HepG2 (cell line): ENCODE data around the gene ST13. TPM values are rescaled to one million over a fixed set of nuclear protein-coding genes. Genes with fewer than 3 reads are reported as not detected.
A peak's percentile ranks its signal among the peaks of the same experiment; 100 is the strongest.

Experiments
- ATAC-seq: fragments of 200-7000 bp; cut with Tn5 transposase; 3 replicates; pipeline ENCODE4 v1.9.1; 2020; ENCODE audit warnings: mild to moderate bottlenecking, moderate library complexity
- Bru-seq: library from RNA; stranded (reverse); fragments of 400-500 nt; gene quantifications from one replicate; lab custom pipeline; 2021; lab: Mats Ljungman, UMichigan
- BruChase-seq, 2 experiments: library from RNA; stranded (reverse); fragments of 400-500 nt; gene quantifications; one replicate each; lab custom pipeline; 2021; lab: Mats Ljungman, UMichigan
- BruUV-seq: library from RNA; stranded (reverse); fragments of 400-500 nt; replicated peaks from 2 replicates; lab custom pipeline; 2021; lab: Mats Ljungman, UMichigan
- CTCF ChIA-PET: fragments of 300-600 bp; formaldehyde crosslinking; extraction: SDS; loops from one replicate; lab custom pipeline; 2021; ENCODE audit warnings: low total read pairs, inconsistent platforms, low intra/inter-chr PET ratio; lab: Yijun Ruan, JAX
- POLR2A ChIA-PET: fragments of 350-600 bp; sonication (Branson Sonifier 250); formaldehyde crosslinking; loops from one replicate; lab custom pipeline; 2020; ENCODE audit warnings: antibody characterized with exemption, inconsistent platforms; lab: Yijun Ruan, JAX
- DNase-seq: peaks from one replicate; pipeline ENCODE4 v3.0.0-alpha.2; 2015; ENCODE audit warnings: low spot score
- FAIRE-seq: peaks from 3 replicates; lab custom pipeline; 2011; peaks lifted over from hg19 to GRCh38; lab: Jason Lieb, UNC
- H2AFZ ChIP-seq: one replicate; pipeline ENCODE4 v1.6.1; 2011; ENCODE audit warnings: low read length, inconsistent platforms
- H3K27ac ChIP-seq: fragments of 300-600 bp; 3 replicates; pipeline ENCODE4 v1.8.0; 2011; ENCODE audit warnings: mixed run types, mild to moderate bottlenecking, mixed read lengths, low read length, inconsistent platforms; ENCODE audit not compliant: insufficient read depth; ENCODE audit errors: extremely low read length
- H3K27me3 ChIP-seq, 2 experiments: fragments of 200-600 bp in 1 of 2; 2 replicates in 1 of 2; 3 replicates in 1 of 2; pipeline versions ENCODE4 v1.6.0 to v1.8.0; 2011; ENCODE audit warnings: low read length in 2 of 2, mild to moderate bottlenecking in 2 of 2, moderate library complexity in 2 of 2, inconsistent platforms in 1 of 2; ENCODE audit not compliant: insufficient read depth in 2 of 2, control insufficient read depth in 1 of 2
- H3K36me3 ChIP-seq, 2 experiments: fragments of 200-600 bp in 1 of 2; replicated peaks in 1 of 2; 2 replicates in 1 of 2; 3 replicates in 1 of 2; pipeline versions ENCODE4 v1.5.1 to v1.8.0; 2011; ENCODE audit warnings: low read length in 2 of 2, inconsistent platforms in 1 of 2; ENCODE audit not compliant: insufficient read depth in 2 of 2, control insufficient read depth in 1 of 2
- H3K4me1 ChIP-seq: 2 replicates; pipeline ENCODE4 v1.5.1; 2012; ENCODE audit warnings: low read length, inconsistent platforms; ENCODE audit not compliant: insufficient read depth
- H3K4me2 ChIP-seq: 2 replicates; pipeline ENCODE4 v1.6.0; 2011; ENCODE audit warnings: low read depth, low read length, inconsistent platforms
- H3K4me3 ChIP-seq, 3 experiments: fragments of 200-600 bp in 1 of 3; sonication (generic), shearing (Covaris generic) in 1 of 3; replicated peaks in 1 of 3; 2 replicates each; pipeline ENCODE4 v1.5.1; 2011 to 2016; ENCODE audit warnings: low read length in 3 of 3, inconsistent platforms in 2 of 3, low read depth in 2 of 3, mild to moderate bottlenecking in 2 of 3, control low read depth in 1 of 3, mixed read lengths in 1 of 3; ENCODE audit not compliant: insufficient read depth in 1 of 3
- H3K79me2 ChIP-seq: one replicate; pipeline ENCODE4 v1.6.1; 2011; ENCODE audit warnings: low read length, inconsistent platforms; ENCODE audit not compliant: insufficient read depth
- H3K9ac ChIP-seq: 2 replicates; pipeline ENCODE4 v1.6.0; 2011; ENCODE audit warnings: mild to moderate bottlenecking, low read depth, low read length, inconsistent platforms; ENCODE audit not compliant: insufficient read depth
- H3K9me3 ChIP-seq: 2 replicates; pipeline ENCODE4 v1.5.1; 2012; ENCODE audit warnings: mild to moderate bottlenecking, low read length
- H4K20me1 ChIP-seq: 2 replicates; pipeline ENCODE4 v1.6.0; 2011; ENCODE audit warnings: inconsistent platforms, mild to moderate bottlenecking, low read length, moderate library complexity; ENCODE audit not compliant: insufficient read depth
- ATRX ChIP-seq: sonication (generic); formaldehyde crosslinking; IDR thresholded peaks from 2 replicates; pipeline ENCODE4 v1.4.0; 2020; ENCODE audit warnings: missing genetic modification reagents, borderline replicate concordance
- E2F1 ChIP-seq: sonication (generic); formaldehyde crosslinking; IDR thresholded peaks from 2 replicates; pipeline ENCODE4 v1.5.0; 2020; ENCODE audit warnings: missing genetic modification reagents
- FOSL2 ChIP-seq: sonication (generic); formaldehyde crosslinking; IDR thresholded peaks from 2 replicates; pipeline ENCODE4 v1.4.0; 2020; ENCODE audit warnings: missing genetic modification reagents
- HOXD1 ChIP-seq: sonication (generic); formaldehyde crosslinking; IDR thresholded peaks from 2 replicates; pipeline ENCODE4 v1.5.0; 2020; ENCODE audit warnings: missing genetic modification reagents
- RAD51 ChIP-seq: fragments of 450-650 bp; IDR thresholded peaks from 2 replicates; pipeline ENCODE4 v1.6.1; 2016; ENCODE audit warnings: borderline replicate concordance
- RARA ChIP-seq: IDR thresholded peaks from 2 replicates; pipeline ENCODE4 v1.6.1; 2016; ENCODE audit warnings: missing genetic modification reagents, missing compliant biosample characterization
- SRSF9 ChIP-seq: fragments of 200-400 bp; formaldehyde crosslinking; IDR thresholded peaks from 2 replicates; pipeline ENCODE4 v1.6.1; 2018; ENCODE audit warnings: borderline replicate concordance, mild to moderate bottlenecking, low read depth, low read length; ENCODE audit not compliant: insufficient read depth, poor library complexity, severe bottlenecking
- USF2 ChIP-seq, 2 experiments: sonication (generic) in 1 of 2; formaldehyde crosslinking in 1 of 2; IDR thresholded peaks; 2 replicates each; pipeline versions ENCODE4 v1.5.1 to v1.6.1; 2011 to 2020; ENCODE audit warnings: borderline replicate concordance in 1 of 2, low read depth in 1 of 2, low read length in 1 of 2, mild to moderate bottlenecking in 1 of 2, missing genetic modification reagents in 1 of 2, moderate library complexity in 1 of 2
- ZBTB43 ChIP-seq: sonication (generic); formaldehyde crosslinking; conservative IDR thresholded peaks from 2 replicates; pipeline ENCODE4 v1.4.0; 2020; ENCODE audit warnings: missing genetic modification reagents
- ZNF331 ChIP-seq: sonication (generic); formaldehyde crosslinking; IDR thresholded peaks from 2 replicates; pipeline ENCODE4 v1.4.0; 2020; ENCODE audit warnings: missing genetic modification reagents
- WGBS: methylation state at CpG from one replicate; pipeline ENCODE4 v1.1.6; 2017; ENCODE audit warnings: low lambda C conversion rate; 5-methylcytosine and 5-hydroxymethylcytosine counted together
- in situ Hi-C: cut with HindIII; loops from 2 replicates; pipeline ENCODE4 v1.10.0; 2017; ENCODE audit warnings: low pct_unique_long_range_greater_than_20kb; ENCODE audit not compliant: extremely low pct_ligation_motif_present
- intact Hi-C: fragments of 100-400 bp; cut with micrococcal nuclease; formaldehyde crosslinking; loops from one replicate; pipeline ENCODE4 v1.10.0; 2022; ENCODE audit not compliant: unreplicated experiment
- long read RNA-seq, 2 experiments: library from RNA in 1 of 2; library from polyadenylated mRNA in 1 of 2; stranded (forward) in 1 of 2; unstranded in 1 of 2; transcript quantifications; one replicate each; pipeline ENCODE4 v2.0.0, GENCODE V29; 2019 to 2022
- polyA minus RNA-seq, 3 experiments: library from RNA; depleted of rRNA, polyadenylated mRNA; stranded (reverse); fragments of >200 nt; gene quantifications; 2 replicates each; pipeline ENCODE4 v1.2.3, GENCODE V29; 2011; ENCODE audit warnings: low replicate concordance in 1 of 3
- polyA plus RNA-seq, 8 experiments: library from polyadenylated mRNA; depleted of rRNA in 3 of 8; stranded (reverse) in 7 of 8; unstranded in 1 of 8; fragments of >200 nt; fragmentation: Illumina TruSeq in 4 of 8; extraction: Trizol in 4 of 8; gene quantifications; 2 replicates each; pipeline versions ENCODE4 v1.2.1 to v1.2.3, GENCODE V29; 2011 to 2016; ENCODE audit warnings: low read depth in 4 of 8, missing spikeins in 1 of 8, mixed read lengths in 1 of 8; ENCODE audit not compliant: insufficient read depth in 1 of 8
- total RNA-seq, 5 experiments: library from RNA; depleted of rRNA; stranded (reverse); fragments of >200 nt; fragmentation: Illumina TruSeq; extraction: Trizol; gene quantifications; 2 replicates each; pipeline ENCODE4 v1.2.3, GENCODE V29; 2016; ENCODE audit warnings: low read depth in 1 of 5

ST13 gene
- total RNA-seq (2016; rRNA removed; fragmentation: Illumina TruSeq; extraction: Trizol) = 274 and 393 TPM in 2 replicates
- 96.2 and 106 TPM in 2 replicates for total RNA-seq (2016; cell fraction: cytosol; rRNA removed; fragmentation: Illumina TruSeq; extraction: Trizol; ENCODE audit: low read depth)
- total RNA-seq (2016; cell fraction: insoluble cytoplasmic fraction; rRNA removed; fragmentation: Illumina TruSeq; extraction: Trizol) = 279 and 367 TPM in 2 replicates
- total RNA-seq (2016; cell fraction: membrane; rRNA removed; fragmentation: Illumina TruSeq; extraction: Trizol) = 202 and 206 TPM in 2 replicates
- 86.1 and 94.9 TPM in 2 replicates for total RNA-seq (2016; cell fraction: nucleus; rRNA removed; fragmentation: Illumina TruSeq; extraction: Trizol)
- polyA plus RNA-seq (2011; rRNA removed) = 104 and 110 TPM in 2 replicates
- polyA plus RNA-seq (2011; cell fraction: cytosol; rRNA removed) = 60.5 and 92.1 TPM in 2 replicates
- 22.5 and 35.3 TPM in 2 replicates for polyA plus RNA-seq (2011; cell fraction: nucleus; rRNA removed)
- polyA plus RNA-seq (2012) = 273 and 374 TPM in 2 replicates
- 142 and 151 TPM in 2 replicates for polyA plus RNA-seq (2016; cell fraction: cytosol; fragmentation: Illumina TruSeq; extraction: Trizol; ENCODE audit: low read depth)
- polyA plus RNA-seq (2016; cell fraction: insoluble cytoplasmic fraction; fragmentation: Illumina TruSeq; extraction: Trizol; ENCODE audit: low read depth) = 458 and 479 TPM in 2 replicates
- 211 and 234 TPM in 2 replicates for polyA plus RNA-seq (2016; cell fraction: membrane; fragmentation: Illumina TruSeq; extraction: Trizol; ENCODE audit: low read depth)
- polyA plus RNA-seq (2016; cell fraction: nucleus; fragmentation: Illumina TruSeq; extraction: Trizol; ENCODE audit: insufficient read depth, low read depth) = 146 and 149 TPM in 2 replicates
- polyA minus RNA-seq (2011; rRNA and poly(A)+ RNA removed; ENCODE audit: low replicate concordance) = 57.3 and 59.1 TPM in 2 replicates
- polyA minus RNA-seq (2011; cell fraction: cytosol; rRNA and poly(A)+ RNA removed) = 121 and 140 TPM in 2 replicates
- 28.6 and 46.7 TPM in 2 replicates for polyA minus RNA-seq (2011; cell fraction: nucleus; rRNA and poly(A)+ RNA removed)
- percentile 92 among the genes with signal in this experiment for Bru-seq, nascent RNA
- percentile 94 among the genes with signal in this experiment for BruChase-seq, experiment 1, labeled RNA remaining after a 6-hour chase
- percentile 93 among the genes with signal in this experiment for BruChase-seq, experiment 2, labeled RNA remaining after a 2-hour chase
- long read RNA-seq, experiment 1, transcript ST13-201 (12 exons, 3,595 nt) = major isoform, 319 of 392 reads
- long read RNA-seq, experiment 1, partial matches to known transcripts = 44 of 392 reads
- long read RNA-seq, experiment 1, other reads (novel, unspliced or antisense) = 29 of 392 reads
- long read RNA-seq, experiment 2, transcript ST13-201 (12 exons, 3,595 nt) = major isoform, 152 of 407 reads
- long read RNA-seq, experiment 2, partial matches to known transcripts = 102 of 407 reads
- long read RNA-seq, experiment 2, other reads (novel, unspliced or antisense) = 153 of 407 reads

GRCh38 chr22:40856513-40857308 lies at the start of gene ST13, which contains the start of gene XPNPEP3:
ST13 (minus strand) TSS chr22:40856639; CDS start chr22:40856540, 99 bp downstream.
XPNPEP3 (plus strand) TSS chr22:40857148; CDS start chr22:40857182, 34 bp downstream.
- CTCF ChIA-PET = no interaction called here
- TF ChIP-seq ATRX (CRISPR knock-in tag) = no peak
- TF ChIP-seq ZNF331 = peak; percentile 64; the same call in 1 of the 2 replicates
- TF ChIP-seq RAD51 = peak; percentile 50
- peak; percentile 31; the same call in 1 of the 2 replicates for TF ChIP-seq RARA
- TF ChIP-seq ZBTB43 = peak; percentile 50; the same call in 1 of the 2 replicates
- TF ChIP-seq FOSL2 (CRISPR knock-in tag) = no peak
- peak; percentile 76 for TF ChIP-seq E2F1 (CRISPR knock-in tag)
- TF ChIP-seq HOXD1 (CRISPR knock-in tag) = peak; percentile 39; the same call in 1 of the 2 replicates
- no peak for TF ChIP-seq SRSF9
- TF ChIP-seq USF2 (IDR thresholded peaks at IDR 0.05; ENCODE audit: low read depth, low read length) = peak; percentile 61
- TF ChIP-seq USF2 (CRISPR knock-in tag; IDR thresholded peaks at IDR 0.05; ENCODE audit: borderline replicate concordance) = peak; percentile 90; the same call in 1 of the 2 replicates

More at GRCh38 chr22:40856513-40857308, at the start of gene ST13, which contains the start of gene XPNPEP3:
- H3K27me3 ChIP-seq = no peaks in the 10 kb centered on the region; a peak in 1 of 5 replicates
- peak; percentile 94 for ATAC-seq
- POLR2A ChIA-PET = interaction anchor here (0.6 to 2.0 kb wide), 14 partner anchors 10 to 813 kb away, joined by 3 to 18 read pairs (median 4); partner anchors contain the start of genes EP300, RBX1 and SLC25A17
- peak within 1 kb of the TSS; percentile 85 to 96 (median 90) for H3K4me3 ChIP-seq
- BruUV-seq = no TSS peak
- peak within 1 kb of the TSS; percentile 96 for H3K27ac ChIP-seq
- in situ Hi-C loops = no loop called here
- H4K20me1 ChIP-seq = peaks cover 10% of the 10 kb centered on the region
- peak; percentile 92 for DNase-seq
- under 1% methylated on average over 40 of the region's 63 CpGs for WGBS
- H3K79me2 ChIP-seq = peaks cover 78% of the 10 kb centered on the region
- peak within 1 kb of the TSS; percentile 98 for H3K9ac ChIP-seq
- peak; percentile 63 for FAIRE-seq
- peak within 1 kb of the TSS; percentile 92 for H3K4me2 ChIP-seq
- H3K4me1 ChIP-seq = peaks cover 39% of the 10 kb centered on the region
- intact Hi-C loops = no loop called here
- peaks cover 0 to 9% of the 10 kb centered on the region in 2 experiments; a peak in 1 of 5 replicates for H3K36me3 ChIP-seq
- peak within 1 kb of the TSS; percentile 36 for H2AFZ ChIP-seq
- no peaks in the 10 kb centered on the region for H3K9me3 ChIP-seq
